NOMO-1 treated with dmso at 0.1 percent for 144 hours (cell line): Measurements from ENCODE around the gene OR52M1.
"Not testable (repeated sequence)": the region's sequence is repeated elsewhere in the genome, so short reads cannot be mapped to it uniquely, and the experiment has no call there.

Experiments used
- DNase-seq: peaks from one replicate; lab custom pipeline; 2025; ENCODE audit not compliant: unreplicated experiment; lab: John Stamatoyannopoulos, UW

The OR52M1 gene, protein sequence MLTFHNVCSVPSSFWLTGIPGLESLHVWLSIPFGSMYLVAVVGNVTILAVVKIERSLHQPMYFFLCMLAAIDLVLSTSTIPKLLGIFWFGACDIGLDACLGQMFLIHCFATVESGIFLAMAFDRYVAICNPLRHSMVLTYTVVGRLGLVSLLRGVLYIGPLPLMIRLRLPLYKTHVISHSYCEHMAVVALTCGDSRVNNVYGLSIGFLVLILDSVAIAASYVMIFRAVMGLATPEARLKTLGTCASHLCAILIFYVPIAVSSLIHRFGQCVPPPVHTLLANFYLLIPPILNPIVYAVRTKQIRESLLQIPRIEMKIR

DNA sequence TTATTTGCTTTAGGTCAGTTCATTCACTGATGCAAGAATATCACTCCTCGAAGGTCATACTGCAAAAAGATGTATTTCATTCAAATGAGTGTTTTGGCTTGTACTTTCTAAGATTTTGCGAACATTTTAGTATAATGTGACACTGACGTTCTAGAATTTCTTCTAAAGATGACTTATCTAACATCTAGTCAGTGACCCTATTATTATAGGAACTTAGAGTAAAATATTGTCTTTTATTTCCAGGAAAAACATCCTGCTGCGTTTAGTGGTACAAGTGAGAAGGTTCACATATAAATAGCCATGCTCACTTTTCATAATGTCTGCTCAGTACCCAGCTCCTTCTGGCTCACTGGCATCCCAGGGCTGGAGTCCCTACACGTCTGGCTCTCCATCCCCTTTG lies at the start of gene OR52M1:
TSS of gene OR52M1 (plus strand) at position 301 of the 400 bp plus-strand sequence. CDS start at position 301, 0 bp downstream.
- DNase-seq: no peak

DNA sequence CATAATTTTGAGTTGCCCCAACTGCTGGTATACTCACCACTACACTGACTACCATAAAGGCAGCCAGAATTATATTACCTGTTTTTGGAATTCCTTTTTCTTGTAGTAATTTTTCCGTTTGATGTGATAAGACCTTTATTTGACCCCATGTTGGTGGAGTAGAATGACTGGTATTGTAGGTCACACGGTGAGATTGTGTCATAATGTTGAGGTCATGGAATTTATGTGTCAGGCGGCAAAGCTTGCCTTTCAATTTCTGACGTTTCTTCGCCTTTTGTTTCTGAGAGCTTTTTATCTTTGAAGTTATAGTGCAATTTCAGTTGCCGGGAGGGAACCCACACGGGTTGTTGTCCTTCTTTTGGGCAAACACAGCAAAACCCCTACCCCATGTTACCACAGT lies 49.5 kb upstream of the OR52M1 start:
- DNase-seq: no peak

DNA sequence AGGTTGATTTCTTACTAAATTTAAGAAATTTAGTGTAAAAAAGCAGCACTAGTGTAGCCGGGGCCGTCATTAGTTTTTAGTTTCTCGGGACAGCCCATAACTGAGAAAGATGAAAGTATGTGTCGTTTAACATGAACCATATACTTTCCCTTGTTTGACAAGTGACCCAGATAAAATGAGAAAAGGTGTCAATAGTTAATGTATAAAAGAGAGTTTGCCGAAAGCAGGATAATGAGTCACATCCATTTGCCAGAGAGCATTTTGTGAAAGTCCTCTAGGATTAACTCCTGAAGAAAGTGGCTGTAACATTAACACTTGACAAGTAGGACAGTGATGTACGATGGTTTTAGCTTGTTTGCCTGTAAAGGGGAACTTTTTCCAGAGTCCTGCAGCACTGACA lies 49.0 kb upstream of the OR52M1 start:
- DNase-seq: no peak

DNA sequence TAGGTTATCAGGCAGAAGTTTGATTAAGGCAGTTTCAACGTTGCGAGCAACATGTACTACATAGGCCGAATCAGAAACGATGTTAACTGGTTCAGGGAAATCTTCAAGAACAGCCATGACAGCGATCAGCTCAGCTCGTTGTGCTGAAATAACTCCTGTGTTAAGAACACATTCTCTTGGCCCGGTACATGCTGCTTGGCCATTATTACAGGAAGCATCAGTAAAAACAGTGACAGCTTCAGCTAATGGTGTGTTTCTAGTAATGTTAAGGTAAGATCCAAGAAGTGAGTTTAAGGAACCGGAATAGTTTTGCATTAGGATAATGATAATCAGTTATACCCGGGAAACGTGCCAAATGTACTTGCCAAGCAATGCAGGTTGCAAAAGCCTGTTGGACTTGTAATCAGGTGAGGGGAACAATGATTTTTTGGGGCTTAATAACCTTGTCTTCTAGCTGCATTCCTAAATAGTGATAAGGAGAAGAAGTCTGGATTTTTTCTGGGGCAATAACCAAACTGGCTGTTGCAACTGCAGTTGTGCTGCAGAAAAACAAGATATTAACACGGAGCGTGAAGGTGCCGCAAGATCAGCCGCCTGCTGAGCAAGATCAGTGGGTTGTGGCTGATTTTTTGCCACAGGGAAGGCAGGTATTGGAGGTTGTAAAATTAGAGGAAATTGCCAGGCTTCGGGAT lies 48.3 kb upstream of the OR52M1 start:
- no peak for DNase-seq

DNA sequence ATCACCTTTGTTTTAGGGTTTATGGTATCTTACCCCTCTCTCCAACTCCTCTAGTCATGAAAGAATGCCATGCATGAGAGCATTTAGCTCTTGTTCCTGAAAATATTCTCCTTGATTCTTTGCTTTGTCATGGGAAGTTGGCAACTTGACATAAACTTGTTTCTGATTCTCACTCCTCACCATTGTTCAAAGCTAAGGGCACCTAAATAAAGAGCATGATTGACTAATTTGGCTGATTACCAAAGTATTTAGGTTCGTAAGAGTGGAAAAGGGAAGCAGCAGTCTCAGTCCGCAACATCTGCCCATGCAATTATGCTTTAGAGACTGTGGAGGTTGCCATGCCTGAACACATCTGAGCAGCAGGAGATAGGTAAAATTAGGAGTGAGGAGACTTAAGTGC lies 36.1 kb upstream of the OR52M1 start:
- DNase-seq: no peak

GRCh38 chr11:4511282-4512245 lies 33.4 kb upstream of the OR52M1 start:
- no peak for DNase-seq

DNA sequence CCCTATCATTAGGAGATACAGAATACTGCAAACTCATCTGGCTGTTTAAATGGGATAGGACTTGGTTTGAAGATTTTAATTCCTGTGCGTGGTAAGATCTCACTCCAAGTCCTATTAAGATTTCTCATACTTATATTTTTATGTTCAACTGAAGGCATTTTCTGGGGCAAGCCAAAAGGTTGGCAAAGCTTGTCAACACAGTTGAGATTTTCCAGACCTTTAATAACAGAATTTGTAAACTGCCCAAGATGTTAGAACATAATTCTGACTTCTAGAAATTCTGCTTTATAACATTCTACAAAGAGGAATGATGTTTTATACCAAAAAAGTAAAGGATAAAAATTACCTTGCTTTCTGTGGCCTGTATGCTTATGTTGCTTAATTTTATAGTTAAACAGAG lies 30.8 kb upstream of the OR52M1 start:
- DNase-seq: no peak

DNA sequence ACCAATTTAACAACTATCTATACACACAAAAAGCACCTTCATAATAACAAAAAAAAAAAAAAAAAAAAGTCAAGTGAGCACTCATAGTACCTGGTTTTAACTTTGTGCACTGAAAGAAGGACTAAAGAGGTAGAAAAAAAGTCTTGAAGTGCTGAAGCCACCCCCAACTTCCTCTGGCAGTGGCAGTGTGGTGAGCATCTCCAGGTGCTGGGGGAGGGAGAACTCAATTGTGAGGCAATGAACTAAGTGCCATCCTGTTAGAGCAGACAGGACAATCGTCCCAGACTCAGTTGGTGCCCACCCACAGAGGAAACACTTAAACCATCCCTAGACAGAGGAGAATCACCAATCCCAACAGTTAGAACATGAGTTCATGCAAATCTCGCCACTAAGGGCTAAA lies 22.7 kb upstream of the OR52M1 start:
- DNase-seq: no peak

DNA sequence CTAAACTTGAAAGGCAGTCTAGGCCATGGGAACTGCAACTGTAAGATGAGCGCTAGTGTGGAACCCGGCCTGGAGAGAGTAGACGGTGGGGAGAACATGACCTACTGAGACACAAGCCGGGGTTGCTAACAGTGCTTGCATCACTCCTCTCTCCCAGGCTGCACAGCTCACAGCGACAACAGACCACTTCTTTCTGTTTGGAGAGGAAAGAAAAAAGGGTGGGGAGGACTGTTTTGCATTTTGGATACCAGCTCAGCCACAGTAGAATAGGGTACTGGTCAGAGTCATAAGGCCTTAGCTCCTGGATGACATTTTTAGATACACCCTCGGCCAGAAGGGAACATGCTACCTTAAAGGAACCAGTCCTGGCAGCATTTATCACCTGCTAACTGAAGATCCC lies 22.2 kb upstream of the OR52M1 start:
- no peak for DNase-seq

DNA sequence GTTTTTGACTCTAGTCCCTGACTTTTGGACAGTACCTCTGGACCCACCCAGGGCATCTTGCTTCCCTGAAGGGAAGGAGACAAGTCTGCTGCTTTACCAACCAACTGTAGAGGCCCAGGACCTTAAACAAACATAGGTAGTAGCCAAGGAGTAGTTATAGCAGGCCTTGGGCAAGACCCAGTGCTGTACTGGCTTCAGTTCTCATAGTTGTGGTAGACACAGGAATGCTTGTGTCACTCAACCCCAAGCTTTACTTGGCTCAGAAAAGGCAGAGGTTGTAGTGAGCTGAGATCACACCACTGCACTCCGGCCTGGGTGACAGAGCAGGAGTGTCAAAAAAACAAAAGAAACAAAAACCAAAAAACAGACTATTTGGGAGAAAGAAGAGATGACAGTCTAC lies 21.3 kb upstream of the OR52M1 start:
- no peak for DNase-seq

GRCh38 chr11:4527926-4528325 lies 17.1 kb upstream of the OR52M1 start:
- no peak for DNase-seq

- DNase-seq: not testable (repeated sequence)
Observed at GRCh38 chr11:4531686-4532085, 13.3 kb upstream of the OR52M1 start.

DNA sequence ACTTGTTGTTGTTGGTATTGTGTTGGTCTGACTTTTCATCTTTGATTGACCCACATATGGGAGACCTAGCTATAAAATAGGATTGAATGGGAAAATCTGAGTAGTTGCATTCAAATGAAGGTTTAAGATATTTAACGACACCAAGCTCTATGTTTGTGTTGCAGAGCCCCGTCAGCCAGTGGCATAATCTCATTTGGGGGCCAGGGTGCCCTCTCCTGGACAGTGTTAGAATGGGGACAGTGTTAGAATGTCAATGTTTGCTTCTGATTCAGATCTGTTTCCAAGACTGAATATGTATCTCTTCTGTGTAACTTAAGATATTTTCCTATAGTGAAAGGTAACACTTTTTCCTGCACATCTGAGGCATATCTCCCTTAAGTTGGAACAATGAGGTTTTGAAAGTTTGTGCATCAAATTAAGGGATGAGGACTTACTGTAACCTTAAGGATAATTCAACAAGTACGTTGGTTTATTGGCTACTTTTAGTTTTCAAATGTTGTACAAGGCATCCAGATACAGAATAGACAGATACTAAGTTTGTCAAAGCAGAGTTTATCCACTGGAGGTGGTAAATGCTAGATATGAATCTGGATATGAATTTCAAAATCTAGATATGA lies 5.3 kb upstream of the OR52M1 start:
- DNase-seq: no peak

DNA sequence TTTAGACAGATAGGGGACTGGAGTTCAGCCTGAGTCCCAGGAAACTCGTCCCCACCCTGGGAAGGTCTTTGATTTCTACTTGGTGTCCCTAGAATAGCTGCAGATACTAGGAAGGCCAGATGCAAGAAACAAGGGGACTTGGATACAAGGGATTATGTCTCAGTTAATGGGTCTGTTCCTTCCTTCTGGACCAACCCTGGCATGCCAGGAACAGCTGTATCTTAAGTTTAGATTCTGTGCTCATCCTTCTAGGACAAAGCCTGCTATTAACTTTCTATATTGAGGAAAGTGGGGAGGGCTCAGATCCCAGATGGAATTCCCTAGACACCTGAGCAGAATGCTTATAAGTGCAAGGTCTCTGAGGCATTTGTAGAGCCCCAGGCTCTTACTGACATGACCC lies 3.9 kb upstream of the OR52M1 start:
- DNase-seq: no peak

DNA sequence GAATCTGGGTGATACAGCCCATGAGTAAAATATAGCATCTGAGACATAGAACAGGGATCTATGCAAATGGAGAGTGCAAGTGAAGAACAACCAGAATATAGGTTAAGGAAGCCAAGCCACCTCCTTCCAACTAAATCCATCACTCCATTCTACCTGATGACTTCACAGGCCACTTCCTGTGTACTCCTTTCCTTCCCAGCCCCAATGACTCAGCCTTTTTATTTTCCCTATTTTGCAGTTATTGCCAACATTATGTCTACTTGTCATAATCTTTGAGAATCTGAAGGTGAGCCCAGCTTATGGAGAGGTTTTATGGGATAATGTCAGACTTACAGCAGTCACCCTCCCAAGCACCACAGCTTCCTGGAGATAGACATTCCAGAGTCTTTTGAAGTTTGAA lies 1.4 kb upstream of the OR52M1 start:
- no peak for DNase-seq

DNA sequence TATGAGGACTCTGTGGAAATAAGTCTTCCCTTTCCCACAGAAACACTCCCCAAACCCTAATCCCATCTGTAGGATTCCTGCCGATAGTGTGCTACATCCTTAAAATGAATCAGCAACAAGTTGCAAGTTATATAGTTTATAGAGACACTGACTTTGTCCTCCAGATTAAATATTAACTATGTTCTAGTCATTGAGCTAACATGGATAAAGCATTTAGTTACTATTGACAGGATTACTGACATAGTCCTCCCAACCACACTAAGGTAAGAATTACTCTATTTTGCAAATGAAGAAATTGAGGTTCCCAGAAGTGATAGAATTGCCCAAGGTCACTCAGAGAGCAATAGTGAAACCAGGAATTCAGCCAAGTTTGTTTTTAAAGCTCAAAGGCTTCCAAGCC lies 1.9 kb downstream of the OR52M1 start:
- DNase-seq: no peak

DNA sequence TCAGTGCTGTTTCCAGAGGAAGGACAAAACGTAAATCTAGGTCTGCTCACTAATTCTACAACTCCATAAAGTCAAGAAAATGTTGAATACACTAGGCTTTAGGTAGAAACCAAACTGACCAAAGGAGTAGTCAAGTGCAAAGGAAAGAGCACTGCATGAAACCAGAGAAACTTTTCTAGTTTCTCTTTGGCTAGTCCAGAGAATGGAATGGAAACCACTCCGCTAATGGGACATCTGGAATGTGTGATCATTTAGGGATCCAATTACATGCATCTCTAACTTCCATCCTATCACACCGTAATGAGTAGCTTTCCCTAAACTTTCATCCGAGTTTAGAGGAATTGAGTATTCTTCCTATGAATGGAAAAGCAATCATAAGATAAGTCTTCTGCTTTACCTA lies 2.4 kb downstream of the OR52M1 start:
- no peak for DNase-seq

GRCh38 chr11:4551346-4551979 lies 6.5 kb downstream of the OR52M1 start:
- no peak for DNase-seq

DNA sequence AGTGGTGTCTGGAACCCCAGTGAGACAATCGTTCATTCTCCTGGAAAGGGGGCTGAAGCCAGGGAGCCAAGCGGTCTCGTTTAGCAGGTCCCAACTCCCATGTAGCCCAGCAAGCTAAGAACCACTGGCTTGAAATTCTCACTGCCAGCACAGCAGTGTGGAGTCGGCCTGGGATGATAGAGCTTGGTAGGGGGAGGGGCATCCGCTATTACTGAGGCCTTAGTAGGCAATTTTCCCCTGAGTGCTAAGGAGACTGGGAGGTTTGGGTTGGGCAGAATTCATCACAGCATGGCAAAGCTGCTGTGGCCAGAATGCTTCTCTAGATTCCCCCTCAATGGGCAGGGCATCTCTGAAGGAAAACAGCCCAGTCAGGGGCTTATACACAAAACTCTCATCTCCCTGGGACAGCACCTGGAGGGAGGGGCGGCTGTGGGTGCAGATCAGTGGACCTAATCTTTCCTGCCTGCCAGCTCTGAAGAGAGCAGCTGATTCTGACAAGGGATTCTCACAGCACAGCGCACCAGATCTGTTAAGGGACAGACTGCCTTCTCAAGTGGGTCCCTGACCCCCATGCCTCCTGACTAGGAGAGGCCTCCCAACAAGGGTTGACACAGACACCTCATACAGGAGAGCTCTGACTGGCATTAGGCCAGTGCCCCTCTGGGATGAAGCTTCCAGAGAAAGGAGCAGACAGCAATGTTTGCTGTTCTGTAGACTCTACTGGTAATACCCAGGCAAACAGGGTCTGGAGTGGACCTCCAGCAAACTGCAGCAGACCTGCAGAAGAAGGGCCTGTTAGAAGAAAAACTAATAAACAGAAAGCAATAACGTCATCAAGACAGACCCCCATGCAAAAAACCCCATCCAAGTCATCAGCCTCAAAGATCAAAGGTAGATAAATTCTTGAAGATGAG lies 14.8 kb downstream of the OR52M1 start:
- no peak for DNase-seq

GRCh38 chr11:4560467-4560866 lies 15.5 kb downstream of the OR52M1 start:
- DNase-seq: no peak
